ENCODE measurements around the gene PAPPA2. TPM values are rescaled to one million over a fixed set of nuclear protein-coding genes. Genes with fewer than 3 reads are reported as not detected.

PAPPA2 gene
- total and polyA plus RNA-seq, 2 of the 8 experiments (the other 6 are each of a cell fraction or from before 2014, with no cell fraction given): 0.08 to 0.88 TPM

GRCh38 chr1:176436251-176436650 lies 26.7 kb upstream of the PAPPA2 start:
- Histone ChIP-seq H3K23ac (ENCODE audit: insufficient read length) (no peak overlapping the region), H3K27me3 (replicated peaks in 1 of 4; ENCODE audit: control insufficient read depth in 3 of 4, extremely low read depth in 1 of 4, insufficient read depth in 3 of 4, low read length in 3 of 4) (no peaks in the 10 kb centered on the region), H3K9me3 (ENCODE audit: insufficient read depth in 2 of 2, low read depth in 1 of 2, low read length in 1 of 2) (no peaks in the 10 kb centered on the region), H3K56ac (replicated peaks; ENCODE audit: insufficient read length, low read depth, low read length) (no peak overlapping the region), H4K20me1 (replicated peaks in 1 of 2; ENCODE audit: control insufficient read depth in 1 of 2, insufficient read depth in 2 of 2, low read length in 2 of 2) (no peaks in the 10 kb centered on the region), H3K18ac (ENCODE audit: extremely low read depth, low read length) (no peak overlapping the region), H3K4ac (replicated peaks; ENCODE audit: insufficient read length, low read depth, low read length) (no peak overlapping the region), H4K5ac (ENCODE audit: insufficient read length, low read depth, low read length) (no peak overlapping the region), H2BK15ac (ENCODE audit: low read length) (no peak overlapping the region), H3K14ac (ENCODE audit: insufficient read length) (no peak overlapping the region), H4K91ac (replicated peaks; ENCODE audit: insufficient read length, low read length) (no peak overlapping the region), H2BK5ac (ENCODE audit: low read depth, low read length) (no peak overlapping the region), H2BK120ac (replicated peaks; ENCODE audit: low read depth, low read length) (no peak overlapping the region), H2BK20ac (ENCODE audit: low read length) (no peak overlapping the region), H2AK5ac (ENCODE audit: low read depth, low read length) (no peak overlapping the region), H4K8ac (ENCODE audit: extremely low read depth, insufficient read depth, low read length) (no peak overlapping the region), H3K36me3 (ENCODE audit: control insufficient read depth in 2 of 4, insufficient read depth in 4 of 4, low read length in 3 of 4) (no peaks in the 10 kb centered on the region), H3K4me2 (ENCODE audit: insufficient read depth in 1 of 2, low read depth in 2 of 2, low read length in 2 of 2) (no peak overlapping the region), H3K4me3 (ENCODE audit: extremely low read depth in 1 of 4, insufficient read depth in 2 of 4, low read depth in 3 of 4, low read length in 4 of 4) (no peak overlapping the region), H3K9ac (replicated peaks in 1 of 4; ENCODE audit: extremely low read depth in 1 of 4, low read depth in 3 of 4, low read length in 3 of 4) (no peak overlapping the region), H3K27ac (ENCODE audit: low read depth, low read length) (no peak overlapping the region), H3K79me1 (ENCODE audit: low read depth, low read length) (no peaks in the 10 kb centered on the region), H3K79me2 (ENCODE audit: control insufficient read depth in 1 of 2, insufficient read depth in 2 of 2, low read length in 2 of 2) (no peaks in the 10 kb centered on the region), H2AFZ (ENCODE audit: low read length) (no peak overlapping the region), H2BK12ac (ENCODE audit: low read depth, low read length) (no peak overlapping the region), H3K23me2 (ENCODE audit: low read depth, low read length) (no peaks in the 10 kb centered on the region), H3K4me1 (replicated peaks in 1 of 4; ENCODE audit: control insufficient read depth in 3 of 4, insufficient read depth in 4 of 4, low read length in 3 of 4) (no peaks in the 10 kb centered on the region; a peak in 1 of 7 replicates)
- POLR2A ChIA-PET (ENCODE audit: partially characterized antibody): no interaction called here
- FAIRE-seq (no peak), DNase-seq (ENCODE audit: low read depth in 1 of 2, low spot score in 2 of 2) (no peak)
- TF ChIP-seq BRCA1 (IDR thresholded peaks at IDR 0.05; ENCODE audit: low read depth, low read length) (no peak), SP2 (IDR thresholded peaks at IDR 0.05; ENCODE audit: low read length) (no peak), PHF8 (conservative IDR thresholded peaks at IDR 0.05; ENCODE audit: low read depth, low read length) (no peak), JUN (IDR thresholded peaks at IDR 0.05; ENCODE audit: low read depth, low read length) (no peak), CHD2 (IDR thresholded peaks at IDR 0.05; ENCODE audit: low read length) (no peak), CBX5 (IDR thresholded peaks at IDR 0.05; ENCODE audit: low read depth, low read length) (no peak), RXRA (IDR thresholded peaks at IDR 0.05; ENCODE audit: insufficient read depth, low read depth, low read length) (no peak), POU5F1 (IDR thresholded peaks at IDR 0.05; ENCODE audit: low read depth, low read length) (no peak), SIX5 (IDR thresholded peaks at IDR 0.05; ENCODE audit: low read depth, low read length) (no peak), CREB1 (IDR thresholded peaks at IDR 0.05) (no peak), ZNF274 (IDR thresholded peaks at IDR 0.05; ENCODE audit: borderline replicate concordance, extremely low read depth, low read length) (no peak)
- CTCF ChIA-PET (ENCODE audit: partially characterized antibody): no interaction called here
